ENCODE measurements around the gene SYNJ2. TPM values are rescaled to one million over a fixed set of nuclear protein-coding genes. Genes with fewer than 3 reads are reported as not detected.

SYNJ2 gene
- total RNA-seq, 4 donors from 2014 or later: 6.6 to 15.6 (median 9.8) TPM

DNA sequence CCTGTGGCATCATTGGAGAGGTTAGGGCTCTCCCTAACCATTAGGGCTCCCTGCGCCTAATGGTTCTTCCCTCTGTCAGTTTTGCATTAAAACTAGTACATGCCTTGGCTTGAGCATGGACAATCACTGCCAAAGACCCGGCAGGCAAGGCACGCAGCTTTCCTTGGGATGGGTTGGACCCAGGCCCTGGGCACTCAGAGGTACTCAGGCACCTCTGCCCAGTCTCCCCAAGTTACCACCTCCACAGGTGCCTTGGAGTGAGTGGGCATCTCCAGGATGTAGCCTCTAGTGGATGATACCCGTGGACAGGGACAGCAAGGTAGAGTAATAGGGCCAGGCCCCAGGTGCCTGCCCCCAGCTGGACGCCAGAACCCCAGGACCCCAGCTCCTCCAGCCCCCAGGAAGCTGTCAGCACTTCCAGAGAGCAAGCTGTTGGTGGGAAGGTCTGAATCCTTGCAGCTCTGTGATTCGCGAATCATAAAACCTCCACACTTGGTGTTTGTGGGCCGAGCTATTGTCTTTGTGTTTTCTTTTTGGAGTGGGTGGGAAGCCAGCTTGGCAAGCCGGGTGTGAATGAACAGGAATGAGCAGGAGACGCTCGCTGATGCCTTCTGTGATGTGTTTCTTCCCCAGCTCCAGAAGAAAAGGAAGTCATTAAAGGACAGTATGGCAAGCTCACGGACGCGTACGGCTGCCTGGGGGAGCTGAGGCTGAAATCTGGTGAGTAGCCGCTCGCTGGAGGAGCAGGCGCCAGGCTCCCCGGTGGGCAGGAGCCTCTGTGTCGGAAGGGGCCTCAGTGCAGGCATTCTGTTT lies 35.1 kb downstream of the SYNJ2 start:
- Histone ChIP-seq H3K9me3 (no peaks in the 10 kb centered on the region), H3K36me3 (peaks cover 0 to 6% (median 0%) of the 10 kb centered on the region in 3 donors), H3K27me3 (no peaks in the 10 kb centered on the region), H3K4me3 (no peak overlapping the region), H3K27ac (peak overlapping the region in 1 of 4 donors; percentile 13), H3K4me1 (peaks cover 3 to 64% (median 7%) of the 10 kb centered on the region in 3 donors)
- TF ChIP-seq, protein P1, sequence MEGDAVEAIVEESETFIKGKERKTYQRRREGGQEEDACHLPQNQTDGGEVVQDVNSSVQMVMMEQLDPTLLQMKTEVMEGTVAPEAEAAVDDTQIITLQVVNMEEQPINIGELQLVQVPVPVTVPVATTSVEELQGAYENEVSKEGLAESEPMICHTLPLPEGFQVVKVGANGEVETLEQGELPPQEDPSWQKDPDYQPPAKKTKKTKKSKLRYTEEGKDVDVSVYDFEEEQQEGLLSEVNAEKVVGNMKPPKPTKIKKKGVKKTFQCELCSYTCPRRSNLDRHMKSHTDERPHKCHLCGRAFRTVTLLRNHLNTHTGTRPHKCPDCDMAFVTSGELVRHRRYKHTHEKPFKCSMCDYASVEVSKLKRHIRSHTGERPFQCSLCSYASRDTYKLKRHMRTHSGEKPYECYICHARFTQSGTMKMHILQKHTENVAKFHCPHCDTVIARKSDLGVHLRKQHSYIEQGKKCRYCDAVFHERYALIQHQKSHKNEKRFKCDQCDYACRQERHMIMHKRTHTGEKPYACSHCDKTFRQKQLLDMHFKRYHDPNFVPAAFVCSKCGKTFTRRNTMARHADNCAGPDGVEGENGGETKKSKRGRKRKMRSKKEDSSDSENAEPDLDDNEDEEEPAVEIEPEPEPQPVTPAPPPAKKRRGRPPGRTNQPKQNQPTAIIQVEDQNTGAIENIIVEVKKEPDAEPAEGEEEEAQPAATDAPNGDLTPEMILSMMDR (IDR thresholded peaks at IDR 0.05): no peak
- TF ChIP-seq POLR2A (IDR thresholded peaks at IDR 0.05): no peak
- DNase-seq: no peak
- WGBS, 2 donors: 69 to 82% methylated on average over 14 to 16 of the region's 20 CpGs
- intact Hi-C loops (cut with DNase I): no loop called here

DNA sequence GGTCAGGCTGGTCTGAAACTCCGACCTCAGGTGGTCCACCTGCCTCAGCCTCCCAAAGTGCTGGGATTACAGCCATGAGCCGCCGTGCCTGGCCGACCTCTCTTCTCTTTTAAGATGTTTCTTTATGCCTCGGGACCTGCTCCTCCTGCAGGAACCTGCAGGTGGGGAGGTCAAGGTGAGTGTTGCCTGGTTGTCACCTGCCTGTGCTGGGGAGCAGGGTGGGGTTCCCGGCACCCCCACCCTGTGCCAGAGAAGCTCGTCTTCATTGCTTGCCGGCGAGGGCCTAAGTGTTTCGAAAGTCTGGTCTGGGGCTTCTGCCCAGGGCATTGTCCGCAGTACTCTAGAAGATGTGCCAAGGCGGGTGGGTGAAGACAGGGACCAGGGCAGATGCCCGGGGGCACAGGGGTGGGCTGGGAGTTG lies 36.0 kb downstream of the SYNJ2 start:
- peaks cover 0 to 6% (median 0%) of the 10 kb centered on the region in 3 donors for H3K36me3 ChIP-seq
- intact Hi-C loops (cut with DNase I): no loop called here
- H3K4me1 ChIP-seq: peaks cover 3 to 59% (median 7%) of the 10 kb centered on the region in 3 donors
- H3K4me3 ChIP-seq: no peak overlapping the region
- WGBS, 2 donors: 94% methylated on average over 6 of the region's 13 CpGs
- peak overlapping the region in 3 of 4 donors; percentile 57 to 76 (median 69) for H3K27ac ChIP-seq
- TF ChIP-seq, protein P1 (IDR thresholded peaks at IDR 0.05): no peak
- TF ChIP-seq POLR2A (IDR thresholded peaks at IDR 0.05): no peak
- H3K9me3 ChIP-seq: no peaks in the 10 kb centered on the region
- H3K27me3 ChIP-seq: no peaks in the 10 kb centered on the region
- no peak for DNase-seq

DNA sequence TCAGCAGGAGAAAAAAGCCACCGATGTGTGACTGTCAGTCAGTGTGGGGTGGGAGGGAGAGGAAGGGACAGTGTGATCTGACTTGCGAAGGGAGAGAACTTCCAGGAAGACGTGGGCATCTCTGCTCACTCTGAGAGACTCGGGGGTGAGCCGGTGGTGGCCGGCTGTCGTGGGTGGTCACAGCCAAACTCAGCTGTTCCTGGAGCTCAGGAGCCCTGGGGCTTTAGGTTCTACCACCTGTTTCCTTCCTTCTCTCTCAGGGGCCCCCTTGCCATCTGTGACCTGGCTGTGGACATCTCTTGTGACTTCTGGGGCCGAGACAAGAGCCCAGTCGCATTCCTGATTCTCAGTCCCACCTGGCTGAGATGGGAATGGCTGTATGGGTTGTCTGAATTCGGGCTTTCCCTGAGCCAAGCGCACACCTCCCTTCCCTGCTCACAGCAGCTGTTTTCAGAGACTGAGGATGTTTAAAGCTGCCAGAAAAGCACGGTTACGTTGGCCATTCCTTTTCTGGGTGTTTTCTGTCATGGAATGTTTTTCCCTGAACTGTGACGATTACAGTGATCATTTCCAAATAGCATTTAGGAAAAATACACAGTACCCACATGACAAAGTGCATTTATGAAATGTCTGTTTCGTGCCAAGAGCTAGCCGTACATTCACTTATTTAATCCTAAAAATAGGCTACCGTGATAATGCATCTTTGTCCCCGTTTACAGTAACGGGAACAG lies 36.5 kb downstream of the SYNJ2 start:
- no peak overlapping the region for H3K4me3 ChIP-seq
- intact Hi-C loops (cut with DNase I): no loop called here
- 62 to 69% methylated on average over 18 of the region's 19 CpGs for WGBS, 2 donors
- TF ChIP-seq, protein P1 (IDR thresholded peaks at IDR 0.05): no peak
- no peak for TF ChIP-seq POLR2A (IDR thresholded peaks at IDR 0.05)
- peaks cover 0 to 6% (median 0%) of the 10 kb centered on the region in 3 donors for H3K36me3 ChIP-seq
- DNase-seq: no peak
- H3K27ac ChIP-seq: peak overlapping the region in 3 of 4 donors; percentile 57 to 76 (median 73)
- no peaks in the 10 kb centered on the region for H3K9me3 ChIP-seq
- peaks cover 3 to 59% (median 7%) of the 10 kb centered on the region in 3 donors for H3K4me1 ChIP-seq
- H3K27me3 ChIP-seq: no peaks in the 10 kb centered on the region

DNA sequence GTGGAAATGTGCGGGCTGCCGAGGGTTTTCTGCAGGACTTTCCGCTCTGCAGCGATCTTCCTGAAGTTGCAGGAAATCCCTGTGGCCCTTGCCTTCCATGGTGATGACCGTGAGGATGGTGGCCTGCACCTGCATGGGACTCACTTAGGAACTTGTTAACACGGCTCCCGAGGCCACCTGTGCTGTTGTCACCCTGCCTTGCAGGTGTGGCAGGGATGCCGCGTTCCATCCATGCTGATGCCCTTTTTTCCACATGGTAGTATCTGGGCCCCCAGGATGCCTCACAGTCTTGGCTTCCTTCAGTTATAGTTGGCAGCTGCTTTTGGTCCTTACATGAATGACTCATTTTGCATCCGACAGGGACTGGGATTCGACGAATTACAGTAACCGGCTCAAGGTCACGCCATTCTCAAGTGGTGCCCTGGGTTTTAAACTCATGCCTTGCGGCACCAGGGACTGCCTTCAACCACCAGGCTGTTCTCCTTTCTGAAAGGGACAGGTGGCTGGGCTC lies 37.2 kb downstream of the SYNJ2 start:
- TF ChIP-seq, protein P1 (IDR thresholded peaks at IDR 0.05): no peak
- no peak for TF ChIP-seq POLR2A (IDR thresholded peaks at IDR 0.05)
- intact Hi-C loops (cut with DNase I): no loop called here
- no peaks in the 10 kb centered on the region for H3K9me3 ChIP-seq
- peak overlapping the region in 3 of 4 donors; percentile 54 to 76 (median 73) for H3K27ac ChIP-seq
- H3K4me1 ChIP-seq: peaks cover 3 to 59% (median 7%) of the 10 kb centered on the region in 3 donors
- no peak for DNase-seq
- H3K36me3 ChIP-seq: peaks cover 0 to 6% (median 0%) of the 10 kb centered on the region in 3 donors
- no peak overlapping the region for H3K4me3 ChIP-seq
- 48 to 55% methylated on average over 6 to 8 of the region's 15 CpGs for WGBS, 2 donors
- H3K27me3 ChIP-seq: no peaks in the 10 kb centered on the region
